SKM-1 treated with dmso at 0.1 percent for 144 hours (cell line): ENCODE data around the gene ADRA2A.

Source experiments
- DNase-seq: peaks from one replicate; lab custom pipeline; 2025; ENCODE audit not compliant: unreplicated experiment; lab: John Stamatoyannopoulos, UW

Gene ADRA2A

GRCh38 chr10:111109501-111110242, 32.8 kb downstream of the ADRA2A start:
- DNase-seq: no peak

GRCh38 chr10:111110771-111111170, 33.9 kb downstream of the ADRA2A start:
- no peak for DNase-seq

- DNase-seq: no peak
Observed at GRCh38 chr10:111112333-111112732, 35.5 kb downstream of the ADRA2A start.

- DNase-seq: no peak
Observed at GRCh38 chr10:111113238-111113960, 36.6 kb downstream of the ADRA2A start.

- DNase-seq: no peak
Observed at GRCh38 chr10:111113961-111114757, 37.3 kb downstream of the ADRA2A start.

- DNase-seq: no peak
Observed at GRCh38 chr10:111114758-111115500, 38.1 kb downstream of the ADRA2A start.

- no peak for DNase-seq
Observed at GRCh38 chr10:111116211-111116610, 39.4 kb downstream of the ADRA2A start.

- no peak for DNase-seq
Observed at GRCh38 chr10:111116762-111117445, 40.1 kb downstream of the ADRA2A start.

GRCh38 chr10:111117528-111118277, 40.9 kb downstream of the ADRA2A start:
- DNase-seq: no peak

- DNase-seq: no peak
Observed at GRCh38 chr10:111118758-111119157, 41.9 kb downstream of the ADRA2A start.

- no peak for DNase-seq
Observed at GRCh38 chr10:111119637-111120036, 42.8 kb downstream of the ADRA2A start.

- DNase-seq: no peak
Observed at GRCh38 chr10:111122127-111122526, 45.3 kb downstream of the ADRA2A start.

GRCh38 chr10:111123883-111124282, 47.1 kb downstream of the ADRA2A start:
- DNase-seq: no peak

GRCh38 chr10:111125102-111125501, 48.3 kb downstream of the ADRA2A start:
- DNase-seq: no peak

GRCh38 chr10:111126077-111126476, 49.2 kb downstream of the ADRA2A start:
- no peak for DNase-seq

GRCh38 chr10:111127081-111127848, 50.4 kb downstream of the ADRA2A start:
- DNase-seq: no peak

- no peak for DNase-seq
Observed at GRCh38 chr10:111128331-111129180, 51.7 kb downstream of the ADRA2A start.

- DNase-seq: no peak
Observed at GRCh38 chr10:111129363-111129762, 52.5 kb downstream of the ADRA2A start.
